Epithelial cell of proximal tubule (primary cell): ENCODE measurements around the gene DICER1. TPM values are rescaled to one million over a fixed set of nuclear protein-coding genes. Genes with fewer than 3 reads are reported as not detected.

Source experiments
- DNase-seq: peaks from one replicate; pipeline ENCODE4 v3.0.0-alpha.2; 2011; ENCODE audit warnings: low read depth
- H3K4me3 ChIP-seq: 2 replicates; pipeline ENCODE4 v1.5.1; 2011; ENCODE audit warnings: low read depth, mild to moderate bottlenecking, low read length
- CTCF ChIP-seq: conservative IDR thresholded peaks from 2 replicates; pipeline ENCODE4 v1.5.1; 2012; ENCODE audit warnings: low read depth, mild to moderate bottlenecking, low read length
- total RNA-seq: library from RNA; depleted of rRNA; stranded (reverse); fragments of >200 nt; gene quantifications from 2 replicates; pipeline ENCODE4 v1.2.3, GENCODE V29; 2015

Gene DICER1
- total RNA-seq, 1 donor from 2014 or later = 27.4 TPM

DNA sequence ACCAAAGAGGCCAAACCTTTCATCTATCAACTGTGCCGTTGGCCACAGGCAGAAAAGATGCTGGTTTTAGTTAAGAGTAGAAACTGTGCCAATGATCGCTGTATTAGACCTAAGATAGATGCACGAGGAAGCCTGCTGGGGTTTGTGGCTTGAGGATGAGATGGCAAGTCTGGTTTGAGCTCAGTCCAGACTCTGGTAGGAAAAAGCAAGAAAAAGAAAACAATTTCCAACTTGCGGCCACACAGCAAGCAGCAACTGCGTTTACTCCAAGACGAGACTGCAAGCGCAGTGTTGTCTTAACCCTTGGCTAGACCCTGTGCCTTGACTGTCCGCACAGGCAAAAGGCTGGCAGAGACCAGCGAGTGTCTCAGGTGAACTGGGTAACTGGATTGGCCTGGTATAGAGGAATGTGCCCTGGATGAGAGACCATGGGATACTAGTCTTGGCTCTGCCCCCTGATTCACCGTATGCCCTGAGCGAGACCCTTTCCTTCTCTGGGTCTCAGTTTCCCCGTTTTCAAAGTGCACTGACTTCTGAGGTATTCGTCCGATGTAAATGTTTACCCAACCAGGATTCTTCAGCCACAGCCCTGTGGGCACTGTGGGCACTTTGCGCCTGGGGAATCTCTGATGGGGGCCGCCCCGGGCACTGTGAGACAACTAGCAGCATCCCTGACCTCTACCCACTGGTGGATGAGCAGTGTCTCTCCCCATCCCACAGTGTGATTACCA, 113.4 kb downstream of the DICER1 start:
- no peak for DNase-seq
- TF ChIP-seq CTCF = no peak
- H3K4me3 ChIP-seq = no peak overlapping the region

DNA sequence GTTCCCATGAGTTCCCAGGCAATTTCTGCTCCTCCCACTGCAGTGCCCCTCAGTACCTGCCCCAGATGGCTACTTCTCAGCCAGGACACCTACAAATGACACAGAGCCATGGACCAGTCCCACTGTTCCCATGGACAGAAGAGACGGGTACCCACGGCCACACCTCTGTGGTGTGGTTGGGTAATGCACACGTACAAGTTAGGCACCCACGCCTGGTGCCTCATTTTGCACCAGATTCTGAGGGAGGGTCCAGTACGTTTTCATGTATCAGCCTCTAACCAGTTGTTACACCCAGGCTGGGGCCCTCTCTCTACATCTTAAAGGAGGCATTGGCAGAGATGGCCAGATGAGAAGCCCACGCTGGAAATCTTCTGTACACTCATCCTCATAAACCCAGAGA, 114.0 kb downstream of the DICER1 start:
- DNase-seq = no peak
- no peak overlapping the region for H3K4me3 ChIP-seq
- TF ChIP-seq CTCF = no peak

- no peak overlapping the region for H3K4me3 ChIP-seq
- DNase-seq = no peak
- TF ChIP-seq CTCF = no peak
These were observed 115.8 kb downstream of the DICER1 start for GRCh38 chr14:95041477-95042020.

GRCh38 chr14:95040708-95041476, 116.4 kb downstream of the DICER1 start:
- no peak overlapping the region for H3K4me3 ChIP-seq
- TF ChIP-seq CTCF = no peak
- DNase-seq = no peak

GRCh38 chr14:95039993-95040348, 117.4 kb downstream of the DICER1 start:
- no peak for DNase-seq
- TF ChIP-seq CTCF = no peak
- no peak overlapping the region for H3K4me3 ChIP-seq

GRCh38 chr14:95039259-95039992, 117.9 kb downstream of the DICER1 start:
- no peak for DNase-seq
- no peak overlapping the region for H3K4me3 ChIP-seq
- no peak for TF ChIP-seq CTCF
